Neural cell (in vitro differentiated cells): ENCODE results near the gene IER5L. TPM values are rescaled to one million over a fixed set of nuclear protein-coding genes. Genes with fewer than 3 reads are reported as not detected.

Source experiments
- H2AFZ ChIP-seq: fragments of 200-600, 300-800 bp; sonication (generic), shearing (Covaris generic); 2 replicates; pipeline ENCODE4 v1.6.0; 2014; ENCODE audit warnings: low read depth, mild to moderate bottlenecking, antibody characterized with exemption, low read length, moderate library complexity
- H3F3A ChIP-seq: fragments of 200-600 bp; shearing (Covaris generic); 2 replicates; pipeline ENCODE4 v1.6.1; 2016; ENCODE audit warnings: mild to moderate bottlenecking, moderate library complexity, mixed read lengths, antibody characterized with exemption, low read length; ENCODE audit not compliant: insufficient read depth, poor library complexity, severe bottlenecking
- H3K27ac ChIP-seq: fragments of 200-600, 300-800 bp; sonication (generic), shearing (Covaris generic); 2 replicates; pipeline ENCODE4 v1.5.1; 2014; ENCODE audit warnings: mild to moderate bottlenecking, low read length, moderate library complexity
- H3K27me3 ChIP-seq: fragments of 300-800, 200-600 bp; sonication (generic), shearing (Covaris generic); 2 replicates; pipeline ENCODE4 v1.6.0; 2014; ENCODE audit warnings: mild to moderate bottlenecking, low read depth, low read length, moderate library complexity; ENCODE audit not compliant: insufficient read depth
- H3K36me3 ChIP-seq: fragments of 300-800, 200-600 bp; sonication (generic), shearing (Covaris generic); 2 replicates; pipeline ENCODE4 v1.5.1; 2014; ENCODE audit warnings: mild to moderate bottlenecking, antibody characterized with exemption, low read length, moderate library complexity; ENCODE audit not compliant: insufficient read depth
- H3K4me2 ChIP-seq: fragments of 300-800, 200-600 bp; sonication (generic), shearing (Covaris generic); 2 replicates; pipeline ENCODE4 v1.6.0; 2014; ENCODE audit warnings: mild to moderate bottlenecking, low read length
- H3K4me3 ChIP-seq: fragments of 300-800, 200-600 bp; sonication (generic), shearing (Covaris generic); 2 replicates; pipeline ENCODE4 v1.5.1; 2014; ENCODE audit warnings: mild to moderate bottlenecking, low read length, moderate library complexity
- H3K79me2 ChIP-seq: fragments of 200-600 bp; shearing (Covaris generic); replicated peaks from 2 replicates; pipeline ENCODE4 v1.6.0; 2014; ENCODE audit warnings: mild to moderate bottlenecking, low read length, moderate library complexity; ENCODE audit not compliant: insufficient read depth
- H3K9ac ChIP-seq: fragments of 300-800, 200-600 bp; sonication (generic), shearing (Covaris generic); 2 replicates; pipeline ENCODE4 v1.6.1; 2016; ENCODE audit warnings: mild to moderate bottlenecking, low read length, mixed read lengths
- H3K9me2 ChIP-seq: fragments of 200-600 bp; shearing (Covaris generic); 2 replicates; pipeline ENCODE4 v1.6.1; 2016; ENCODE audit warnings: mild to moderate bottlenecking, low read length, mixed read lengths; ENCODE audit not compliant: insufficient read depth
- H3K9me3 ChIP-seq: fragments of 200-600, 300-800 bp; sonication (generic), shearing (Covaris generic); 2 replicates; pipeline ENCODE4 v1.6.1; 2016; ENCODE audit warnings: mild to moderate bottlenecking, mixed run types, low read length, moderate library complexity, mixed read lengths
- H4K20me1 ChIP-seq: fragments of 200-600 bp; shearing (Covaris generic); 2 replicates; pipeline ENCODE4 v1.6.1; 2016; ENCODE audit warnings: mild to moderate bottlenecking, mixed run types; ENCODE audit not compliant: insufficient read depth
- CTCF ChIP-seq: fragments of 450-650 bp; IDR thresholded peaks from 2 replicates; pipeline ENCODE4 v1.5.1; 2014; ENCODE audit warnings: antibody characterized with exemption, mild to moderate bottlenecking, moderate library complexity; ENCODE audit not compliant: poor library complexity, severe bottlenecking
- EP300 ChIP-seq: fragments of 450-650 bp; conservative IDR thresholded peaks from 2 replicates; pipeline ENCODE4 v1.6.1; 2014; ENCODE audit warnings: antibody characterized with exemption, mild to moderate bottlenecking, moderate library complexity; ENCODE audit not compliant: poor library complexity, severe bottlenecking
- EZH2 ChIP-seq: fragments of 200-600, 300-800 bp; shearing (Covaris generic), sonication (generic); IDR thresholded peaks from 2 replicates; pipeline ENCODE4 v1.6.1; 2014; ENCODE audit warnings: antibody characterized with exemption, low read length, borderline replicate concordance, mild to moderate bottlenecking; ENCODE audit not compliant: insufficient read depth, poor library complexity, severe bottlenecking
- MXI1 ChIP-seq: fragments of 450-650 bp; conservative IDR thresholded peaks from 2 replicates; pipeline ENCODE4 v1.6.1; 2014; ENCODE audit warnings: antibody characterized with exemption, mild to moderate bottlenecking; ENCODE audit not compliant: poor library complexity, severe bottlenecking
- POLR2AphosphoS5 ChIP-seq: IDR thresholded peaks from 2 replicates; pipeline ENCODE4 v1.6.1; 2012
- RAD21 ChIP-seq: fragments of 450-650 bp; conservative IDR thresholded peaks from 2 replicates; pipeline ENCODE4 v1.6.1; 2014; ENCODE audit warnings: antibody characterized with exemption, mild to moderate bottlenecking, moderate library complexity
- REST ChIP-seq: IDR thresholded peaks from 2 replicates; pipeline ENCODE4 v1.6.1; 2012; ENCODE audit warnings: borderline replicate concordance
- SMC3 ChIP-seq: fragments of 450-650 bp; conservative IDR thresholded peaks from 2 replicates; pipeline ENCODE4 v1.6.1; 2014; ENCODE audit warnings: antibody characterized with exemption, mild to moderate bottlenecking, moderate library complexity; ENCODE audit not compliant: poor library complexity
- TAF1 ChIP-seq: IDR thresholded peaks from 2 replicates; pipeline ENCODE4 v1.6.1; 2012; ENCODE audit warnings: low read depth
- polyA plus RNA-seq: library from polyadenylated mRNA; depleted of rRNA; stranded (reverse); fragments of >200 nt; gene quantifications from 2 replicates; pipeline ENCODE4 v1.2.3, GENCODE V29; 2014

Gene IER5L
- polyA plus RNA-seq, 1 donor from 2014 or later, result 20.8 TPM

- H3K9me3 ChIP-seq, result no peaks in the 10 kb centered on the region
- no peak overlapping the region for H3K4me2 ChIP-seq
- no peaks in the 10 kb centered on the region for H3F3A ChIP-seq
- H3K79me2 ChIP-seq, result no peaks in the 10 kb centered on the region
- no peak overlapping the region for H3K4me3 ChIP-seq
- no peak overlapping the region for H3K27ac ChIP-seq
- H4K20me1 ChIP-seq, result no peaks in the 10 kb centered on the region
- H3K36me3 ChIP-seq, result no peaks in the 10 kb centered on the region
- H3K27me3 ChIP-seq, result no peaks in the 10 kb centered on the region
- no peaks in the 10 kb centered on the region for H3K9me2 ChIP-seq
- no peak overlapping the region for H2AFZ ChIP-seq
- TF ChIP-seq MXI1 (no peak), EP300 (no peak), REST (no peak), RAD21 (no peak), EZH2 (no peak), SMC3 (no peak), CTCF (no peak), TAF1 (no peak), POLR2AphosphoS5 (no peak)
- no peak overlapping the region for H3K9ac ChIP-seq
Observed at GRCh38 chr9:129222819-129223218, 44.8 kb upstream of the IER5L start.

GRCh38 chr9:129221979-129222635, 44.0 kb upstream of the IER5L start:
- H3K27ac ChIP-seq, result no peak overlapping the region

More at GRCh38 chr9:129221979-129222635, 44.0 kb upstream of the IER5L start:
- Histone ChIP-seq H3K9me3 (no peaks in the 10 kb centered on the region), H3K4me3 (no peak overlapping the region), H3K9ac (no peak overlapping the region), H4K20me1 (no peaks in the 10 kb centered on the region), H3K27me3 (no peaks in the 10 kb centered on the region), H3K79me2 (no peaks in the 10 kb centered on the region), H2AFZ (no peak overlapping the region), H3K36me3 (no peaks in the 10 kb centered on the region), H3F3A (no peaks in the 10 kb centered on the region), H3K4me2 (no peak overlapping the region), H3K9me2 (no peaks in the 10 kb centered on the region)
- TF ChIP-seq TAF1, result no peak
- TF ChIP-seq POLR2AphosphoS5, result no peak
- no peak for TF ChIP-seq REST
- TF ChIP-seq RAD21, result no peak
- no peak for TF ChIP-seq EZH2
- no peak for TF ChIP-seq EP300
- TF ChIP-seq SMC3, result no peak
- TF ChIP-seq CTCF, result no peak
- TF ChIP-seq MXI1, result no peak
